Spleen (tissue), 7 donors: ENCODE measurements around the gene ZGRF1.

Experiments used
- POLR2A ChIP-seq, 3 donors: fragments of 450-650 bp; IDR thresholded peaks; one replicate each; pipeline ENCODE4 v1.5.1; 2017; ENCODE audit warnings: antibody characterized with exemption in 3 of 3, mild to moderate bottlenecking in 1 of 3
- TF ChIP-seq, protein P1 (sequence below), 11 experiments: fragments of 200-600 bp in 7 of 11; fragments of 450-650 bp in 4 of 11; sonication (generic) in 4 of 11; IDR thresholded peaks in 8 of 11; conservative IDR thresholded peaks in 3 of 11; 1 replicate in 7 of 11; 2 replicates in 4 of 11; pipeline versions ENCODE4 v1.4.0 to v1.8.0; 2016 to 2021; ENCODE audit warnings: antibody characterized with exemption in 11 of 11, inconsistent platforms in 4 of 11, mild to moderate bottlenecking in 1 of 11
- donor health status: DM: no; HTN: no; CAD: no; lungs with moderate emphysema.
- donor health status: DM: no; HTN: no; CAD: no.
- donor health status: DM: no; HTN: no; CAD: no.

- TF ChIP-seq, protein P1, sequence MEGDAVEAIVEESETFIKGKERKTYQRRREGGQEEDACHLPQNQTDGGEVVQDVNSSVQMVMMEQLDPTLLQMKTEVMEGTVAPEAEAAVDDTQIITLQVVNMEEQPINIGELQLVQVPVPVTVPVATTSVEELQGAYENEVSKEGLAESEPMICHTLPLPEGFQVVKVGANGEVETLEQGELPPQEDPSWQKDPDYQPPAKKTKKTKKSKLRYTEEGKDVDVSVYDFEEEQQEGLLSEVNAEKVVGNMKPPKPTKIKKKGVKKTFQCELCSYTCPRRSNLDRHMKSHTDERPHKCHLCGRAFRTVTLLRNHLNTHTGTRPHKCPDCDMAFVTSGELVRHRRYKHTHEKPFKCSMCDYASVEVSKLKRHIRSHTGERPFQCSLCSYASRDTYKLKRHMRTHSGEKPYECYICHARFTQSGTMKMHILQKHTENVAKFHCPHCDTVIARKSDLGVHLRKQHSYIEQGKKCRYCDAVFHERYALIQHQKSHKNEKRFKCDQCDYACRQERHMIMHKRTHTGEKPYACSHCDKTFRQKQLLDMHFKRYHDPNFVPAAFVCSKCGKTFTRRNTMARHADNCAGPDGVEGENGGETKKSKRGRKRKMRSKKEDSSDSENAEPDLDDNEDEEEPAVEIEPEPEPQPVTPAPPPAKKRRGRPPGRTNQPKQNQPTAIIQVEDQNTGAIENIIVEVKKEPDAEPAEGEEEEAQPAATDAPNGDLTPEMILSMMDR (IDR thresholded peaks at IDR 0.05 in 8 of 11, conservative IDR thresholded peaks at IDR 0.05 in 3 of 11): peak; percentile 92 to 100 (median 99)
- no peak for TF ChIP-seq POLR2A (IDR thresholded peaks at IDR 0.05)
Observed at GRCh38 chr4:112636688-112637551, at the start of gene ZGRF1, which contains the start of gene LARP7.
